ENCODE measurements around the gene WFIKKN1. TPM values are rescaled to one million over a fixed set of nuclear protein-coding genes. Genes with fewer than 3 reads are reported as not detected.
A peak's percentile ranks its signal among the peaks of the same experiment; 100 is the strongest.
"Not testable (repeated sequence)": the region's sequence is repeated elsewhere in the genome, so short reads cannot be mapped to it uniquely, and the experiment has no call there.

WFIKKN1 gene
- total RNA-seq, 1 experiment from 2014 or later, result 4.5 TPM

GRCh38 chr16:590815-591200 is 40.0 kb upstream of the WFIKKN1 start:
- peak overlapping the region; percentile 79 for H3K4me3 ChIP-seq (ENCODE audit: insufficient read depth, low read depth, low read length)
- H3K27me3 ChIP-seq (ENCODE audit: control insufficient read depth, insufficient read depth, low read length), result peaks cover 11% of the 10 kb centered on the region
- no peak for DNase-seq
- no peaks in the 10 kb centered on the region; the same call in none of the 2 replicates for H3K36me3 ChIP-seq (replicated peaks; ENCODE audit: control insufficient read depth, insufficient read depth, low read length)

DNA sequence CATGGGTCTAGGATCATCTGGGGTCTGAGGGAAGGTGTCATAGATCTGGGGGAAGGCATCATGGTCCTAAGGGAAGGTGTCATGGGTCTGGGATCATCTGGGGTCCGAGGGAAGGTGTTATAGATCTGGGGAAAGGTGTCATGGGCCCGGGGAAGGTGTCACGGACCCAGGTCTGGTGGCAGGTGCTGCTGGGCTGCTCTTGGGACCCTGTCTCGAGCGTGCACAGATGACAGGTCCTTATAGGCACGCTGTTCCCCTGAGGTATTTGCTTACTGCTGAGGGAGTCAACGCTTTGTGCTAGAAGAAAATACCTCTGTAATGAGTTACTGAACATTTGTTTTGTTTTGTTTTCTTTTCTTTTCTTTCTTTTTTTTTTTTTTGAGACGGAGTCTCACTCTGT is 39.6 kb upstream of the WFIKKN1 start:
- Histone ChIP-seq H3K4me3 (ENCODE audit: insufficient read depth, low read depth, low read length) (no peak overlapping the region; the same call in 1 of the 2 replicates), H3K27me3 (ENCODE audit: control insufficient read depth, insufficient read depth, low read length) (peaks cover 11% of the 10 kb centered on the region), H3K36me3 (replicated peaks; ENCODE audit: control insufficient read depth, insufficient read depth, low read length) (no peaks in the 10 kb centered on the region; the same call in none of the 2 replicates)
- no peak for DNase-seq

- no peaks in the 10 kb centered on the region; the same call in none of the 2 replicates for H3K36me3 ChIP-seq (replicated peaks; ENCODE audit: control insufficient read depth, insufficient read depth, low read length)
- H3K27me3 ChIP-seq (ENCODE audit: control insufficient read depth, insufficient read depth, low read length), result peaks cover 6% of the 10 kb centered on the region; the same call in 1 of the 2 replicates
- H3K4me3 ChIP-seq (ENCODE audit: insufficient read depth, low read depth, low read length), result no peak overlapping the region
- no peak for DNase-seq
These were observed 38.8 kb upstream of the WFIKKN1 start for GRCh38 chr16:591892-592517.

- no peak for DNase-seq
- no peaks in the 10 kb centered on the region; the same call in none of the 2 replicates for H3K36me3 ChIP-seq (replicated peaks; ENCODE audit: control insufficient read depth, insufficient read depth, low read length)
- no peak overlapping the region for H3K4me3 ChIP-seq (ENCODE audit: insufficient read depth, low read depth, low read length)
- peaks cover 6% of the 10 kb centered on the region; the same call in 1 of the 2 replicates for H3K27me3 ChIP-seq (ENCODE audit: control insufficient read depth, insufficient read depth, low read length)
These were observed 38.1 kb upstream of the WFIKKN1 start for GRCh38 chr16:592518-593306.

- no peak overlapping the region for H3K4me3 ChIP-seq (ENCODE audit: insufficient read depth, low read depth, low read length)
- H3K27me3 ChIP-seq (ENCODE audit: control insufficient read depth, insufficient read depth, low read length), result peaks cover 6% of the 10 kb centered on the region; the same call in 1 of the 2 replicates
- no peak for DNase-seq
- H3K36me3 ChIP-seq (replicated peaks; ENCODE audit: control insufficient read depth, insufficient read depth, low read length), result no peaks in the 10 kb centered on the region; the same call in none of the 2 replicates
These were observed 37.4 kb upstream of the WFIKKN1 start for GRCh38 chr16:593406-593805.

DNA sequence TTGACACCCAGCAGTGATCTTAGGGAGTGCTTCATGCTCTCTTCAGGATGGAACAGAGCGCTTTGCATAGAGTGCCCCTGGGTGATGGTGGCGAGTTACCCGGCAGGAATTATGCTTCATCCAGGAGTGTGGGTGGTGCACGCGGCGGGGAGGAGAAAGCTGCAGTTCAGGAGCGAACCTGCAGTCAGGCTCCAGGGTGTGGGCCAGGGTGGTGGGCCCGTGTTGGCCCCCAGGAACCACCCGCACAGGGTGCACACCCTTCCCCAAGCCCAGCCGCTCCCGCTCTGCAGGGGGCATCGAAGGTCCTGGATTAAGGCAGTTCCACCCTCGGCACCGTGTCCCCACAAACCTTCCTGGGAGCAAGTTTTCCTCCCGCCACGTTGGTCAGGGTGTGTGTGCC is 37.0 kb upstream of the WFIKKN1 start:
- Histone ChIP-seq H3K36me3 (replicated peaks; ENCODE audit: control insufficient read depth, insufficient read depth, low read length) (no peaks in the 10 kb centered on the region; the same call in none of the 2 replicates), H3K27me3 (ENCODE audit: control insufficient read depth, insufficient read depth, low read length) (peaks cover 6% of the 10 kb centered on the region; the same call in 1 of the 2 replicates), H3K4me3 (ENCODE audit: insufficient read depth, low read depth, low read length) (no peak overlapping the region)
- no peak for DNase-seq

DNA sequence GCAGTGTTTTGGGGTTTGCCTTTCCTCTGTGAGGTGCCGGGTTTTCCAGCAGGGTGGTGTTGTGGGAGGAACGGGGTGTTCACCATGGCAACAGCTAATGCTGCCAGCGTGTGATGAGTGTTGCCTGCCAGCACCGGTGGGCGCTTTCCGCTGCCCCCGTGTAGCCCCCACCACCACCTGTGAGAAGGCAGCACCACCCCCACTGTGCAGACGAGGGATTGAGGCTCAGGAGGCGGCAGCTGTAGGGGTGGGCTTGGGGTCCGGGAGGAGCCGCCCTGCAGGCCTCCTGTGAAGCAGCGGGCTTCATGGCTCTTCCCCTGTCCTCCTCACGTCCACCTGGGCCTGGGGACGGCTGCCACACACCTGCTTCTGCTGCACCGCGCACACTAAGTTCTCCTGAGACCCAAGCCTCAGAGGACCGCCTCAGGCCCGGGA is 35.7 kb upstream of the WFIKKN1 start:
- no peak for DNase-seq
- Histone ChIP-seq H3K27me3 (ENCODE audit: control insufficient read depth, insufficient read depth, low read length) (peaks cover 6% of the 10 kb centered on the region; the same call in 1 of the 2 replicates), H3K4me3 (ENCODE audit: insufficient read depth, low read depth, low read length) (no peak overlapping the region), H3K36me3 (replicated peaks; ENCODE audit: control insufficient read depth, insufficient read depth, low read length) (peaks cover 1% of the 10 kb centered on the region)

DNA sequence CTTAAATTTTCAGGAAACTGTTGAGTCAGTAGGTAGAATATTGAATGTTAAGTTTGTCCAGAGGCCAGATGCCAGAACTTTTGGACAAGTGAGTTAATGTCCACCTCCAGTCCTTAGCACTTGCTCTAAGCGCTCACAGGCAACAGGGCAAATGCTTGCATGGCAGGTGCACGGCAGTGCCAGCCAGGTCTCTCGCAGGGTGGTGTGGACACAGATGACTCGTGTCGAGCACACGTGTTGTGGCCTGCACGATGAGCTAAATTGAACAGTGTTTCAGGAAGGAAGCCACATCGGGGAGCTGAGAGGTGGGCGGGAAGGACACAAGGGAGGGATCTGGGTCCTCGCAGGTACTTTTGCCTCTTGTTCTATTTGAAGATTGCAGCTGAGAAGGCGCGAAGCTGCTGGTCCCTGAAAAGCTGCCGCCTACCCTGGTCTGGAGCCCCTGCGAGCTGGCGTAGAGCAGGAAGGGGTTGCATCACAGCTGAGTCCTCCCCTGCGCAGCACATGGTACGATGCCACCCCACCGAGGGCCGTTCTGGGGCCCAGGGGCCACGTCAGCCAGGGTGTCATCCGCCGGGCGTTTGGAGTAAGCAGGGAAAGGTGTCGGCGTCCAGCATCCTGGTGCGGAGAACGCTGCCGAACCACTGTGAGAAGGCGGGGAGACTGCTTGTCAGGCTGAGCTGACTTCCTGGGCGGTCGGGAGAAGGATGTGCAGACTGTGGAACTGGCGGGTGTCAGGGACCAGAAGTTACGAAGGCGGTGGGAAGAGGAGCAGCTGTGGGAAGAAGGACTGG is 34.6 kb upstream of the WFIKKN1 start:
- H3K27me3 ChIP-seq (ENCODE audit: control insufficient read depth, insufficient read depth, low read length), result no peaks in the 10 kb centered on the region; the same call in 1 of the 2 replicates
- DNase-seq, result no peak
- H3K36me3 ChIP-seq (replicated peaks; ENCODE audit: control insufficient read depth, insufficient read depth, low read length), result peaks cover 1% of the 10 kb centered on the region
- H3K4me3 ChIP-seq (ENCODE audit: insufficient read depth, low read depth, low read length), result no peak overlapping the region

DNA sequence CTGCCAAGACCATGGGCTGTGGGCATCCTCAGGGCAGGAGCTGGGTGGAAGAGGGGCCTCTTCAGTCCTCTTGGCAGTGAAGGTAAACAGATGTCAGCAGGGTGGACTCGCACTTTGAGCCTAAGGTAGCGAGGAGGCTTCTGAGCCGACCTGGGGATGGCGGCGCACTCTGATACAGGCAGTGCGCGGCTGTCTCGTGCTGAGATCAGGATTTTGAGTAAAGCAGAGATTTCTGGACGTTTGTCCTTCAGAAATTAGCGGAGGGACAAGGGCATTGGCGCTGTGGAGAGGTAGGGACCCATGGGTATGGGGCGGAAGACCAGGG is 34.1 kb upstream of the WFIKKN1 start:
- Histone ChIP-seq H3K4me3 (ENCODE audit: insufficient read depth, low read depth, low read length) (no peak overlapping the region), H3K27me3 (ENCODE audit: control insufficient read depth, insufficient read depth, low read length) (no peaks in the 10 kb centered on the region), H3K36me3 (replicated peaks; ENCODE audit: control insufficient read depth, insufficient read depth, low read length) (peaks cover 1% of the 10 kb centered on the region)
- no peak for DNase-seq

DNA sequence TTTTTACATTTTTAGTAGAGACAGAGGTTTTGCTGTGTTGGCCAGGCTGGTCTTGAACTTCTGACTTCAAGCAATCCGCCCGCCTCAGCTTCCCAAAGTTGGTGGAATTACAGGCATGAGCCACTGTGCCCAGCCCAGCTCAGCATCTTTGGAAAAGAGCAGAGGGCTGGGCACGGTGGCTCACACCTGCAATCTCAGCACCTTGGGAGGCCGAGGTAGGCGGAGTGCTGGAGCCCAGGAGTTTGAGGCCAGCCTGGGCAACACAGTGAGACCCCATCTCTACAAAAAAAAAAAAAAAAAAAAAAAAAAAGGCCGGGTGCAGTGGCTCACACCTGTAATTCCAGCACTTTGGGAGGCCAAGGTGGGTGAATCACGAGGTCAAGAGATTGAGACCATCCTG is 33.1 kb upstream of the WFIKKN1 start:
- H3K27me3 ChIP-seq (ENCODE audit: control insufficient read depth, insufficient read depth, low read length); H3K36me3 ChIP-seq (replicated peaks; ENCODE audit: control insufficient read depth, insufficient read depth, low read length); DNase-seq; H3K4me3 ChIP-seq (ENCODE audit: insufficient read depth, low read depth, low read length): not testable (repeated sequence)

DNA sequence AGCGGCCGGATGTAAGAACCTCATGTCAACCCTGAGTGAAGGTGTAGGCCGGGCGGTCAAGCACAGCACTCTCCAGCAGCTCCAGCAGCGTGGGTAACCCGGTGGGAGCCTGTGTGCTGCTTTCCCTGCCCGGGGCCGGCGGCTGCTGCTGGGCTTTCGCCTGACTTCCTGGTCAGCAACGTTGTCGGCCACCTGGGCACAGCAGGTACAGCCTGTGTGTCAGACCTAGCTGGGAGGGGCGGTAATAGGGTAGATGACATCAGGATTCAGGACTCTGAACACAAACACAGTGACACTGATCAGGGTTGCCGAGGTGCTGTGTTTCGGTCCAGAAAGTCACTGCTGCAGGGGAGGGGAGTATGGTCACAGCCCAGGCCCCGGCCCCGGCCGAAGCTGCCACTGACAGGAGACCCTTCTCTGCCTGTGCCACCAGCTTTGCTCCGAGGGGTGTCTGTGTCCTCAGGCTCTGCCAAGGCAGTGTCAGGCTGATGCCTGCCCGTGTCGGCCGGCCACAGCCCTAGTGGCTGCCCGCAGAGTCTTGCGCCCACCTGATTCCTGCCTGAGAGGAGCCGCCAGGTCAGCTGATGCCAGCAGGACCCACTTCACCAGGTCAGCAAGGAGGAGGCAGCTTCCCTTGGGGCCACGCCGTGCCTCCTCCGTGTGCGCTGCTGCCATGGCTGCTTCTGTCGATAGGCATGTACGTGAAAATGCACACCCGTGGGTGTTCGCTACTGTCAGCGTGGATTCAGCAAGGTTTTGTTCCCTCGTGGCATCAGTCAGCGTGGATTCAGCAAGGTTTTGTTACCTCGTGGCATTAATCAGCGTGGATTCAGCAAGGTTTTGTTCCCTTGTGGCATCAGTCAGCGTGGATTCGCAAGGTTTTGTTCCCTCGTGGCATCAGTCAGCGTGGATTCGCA is 31.7 kb upstream of the WFIKKN1 start:
- 0 out of 2 replicates have a peak, but pooled peaks cover 1% of the 10 kb centered on the region for H3K36me3 ChIP-seq (replicated peaks; ENCODE audit: control insufficient read depth, insufficient read depth, low read length)
- H3K4me3 ChIP-seq (ENCODE audit: insufficient read depth, low read depth, low read length), result no peak overlapping the region
- H3K27me3 ChIP-seq (ENCODE audit: control insufficient read depth, insufficient read depth, low read length), result no peaks in the 10 kb centered on the region
- no peak for DNase-seq

- peak; percentile 91 for DNase-seq
These were observed 30.0 kb upstream of the WFIKKN1 start for GRCh38 chr16:600781-601180.

DNA sequence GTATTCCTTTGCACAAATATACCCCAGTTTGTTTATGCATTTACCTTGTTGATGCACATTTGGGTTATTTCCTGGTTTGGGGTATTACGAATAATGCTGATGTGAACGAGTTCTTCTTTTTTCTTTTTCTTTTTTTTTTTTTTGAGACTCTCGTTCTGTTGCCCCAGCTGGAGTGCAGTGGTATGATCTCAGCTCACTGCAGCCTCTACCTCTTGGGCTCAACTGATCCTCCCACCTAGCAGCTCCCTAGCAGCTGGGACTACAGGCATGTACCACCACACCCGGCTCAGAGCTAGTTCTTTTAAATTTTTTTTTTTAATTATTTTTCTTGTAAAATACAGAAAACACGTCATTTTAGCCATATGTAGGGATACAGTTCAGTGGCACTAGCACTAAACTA is 26.9 kb upstream of the WFIKKN1 start:
- Histone ChIP-seq H3K4me3 (ENCODE audit: insufficient read depth, low read depth, low read length) (no peak overlapping the region), H3K36me3 (replicated peaks; ENCODE audit: control insufficient read depth, insufficient read depth, low read length) (0 out of 2 replicates have a peak, but pooled peaks cover 1% of the 10 kb centered on the region), H3K27me3 (ENCODE audit: control insufficient read depth, insufficient read depth, low read length) (no peaks in the 10 kb centered on the region)
- no peak for DNase-seq

More at GRCh38 chr16:600781-601180, 30.0 kb upstream of the WFIKKN1 start:
- H3K36me3 ChIP-seq (replicated peaks; ENCODE audit: control insufficient read depth, insufficient read depth, low read length), result 0 out of 2 replicates have a peak, but pooled peaks cover 1% of the 10 kb centered on the region
- H3K4me3 ChIP-seq (ENCODE audit: insufficient read depth, low read depth, low read length), result no peak overlapping the region
- no peaks in the 10 kb centered on the region for H3K27me3 ChIP-seq (ENCODE audit: control insufficient read depth, insufficient read depth, low read length)

Data from H7 (cell line).